DMS79 treated with DMSO at 0.1 percent for 48 hours (cell line): ENCODE results near the gene DNAL1.
"Not testable (repeated sequence)": the region's sequence is repeated elsewhere in the genome, so short reads cannot be mapped to it uniquely, and the experiment has no call there.

Experiments used
- DNase-seq: peaks from one replicate; lab custom pipeline; 2025; lab: John Stamatoyannopoulos, UW

The DNAL1 gene

GRCh38 chr14:73708076-73708475 is 63.3 kb downstream of the DNAL1 start:
- not testable (repeated sequence) for DNase-seq

GRCh38 chr14:73709904-73710469 is 65.2 kb downstream of the DNAL1 start:
- DNase-seq, result no peak

DNA sequence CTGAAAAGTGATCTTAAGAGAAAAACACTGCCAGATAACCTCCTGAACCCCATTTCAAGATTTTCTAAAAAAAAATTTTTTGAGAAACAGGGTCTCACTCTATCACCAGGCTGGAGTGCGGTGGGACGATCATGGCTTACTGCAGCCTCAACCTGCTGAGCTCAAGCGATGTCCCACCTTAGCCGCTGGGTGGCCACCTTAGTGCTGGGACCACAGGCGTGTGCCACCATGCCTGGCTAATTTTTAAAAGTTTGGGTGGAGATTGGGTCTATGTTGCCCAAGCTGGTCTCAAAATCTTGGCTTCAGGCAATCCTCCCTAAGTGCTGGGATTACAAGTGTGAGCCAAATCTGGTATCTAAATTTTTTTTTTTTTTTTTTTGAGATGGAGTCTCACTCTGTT is 66.0 kb downstream of the DNAL1 start:
- no peak for DNase-seq

- DNase-seq, result no peak
Observed at GRCh38 chr14:73712071-73712506, 67.3 kb downstream of the DNAL1 start.

GRCh38 chr14:73712540-73713180 is 67.9 kb downstream of the DNAL1 start:
- DNase-seq, result peak; percentile 93

GRCh38 chr14:73713206-73713802 is 68.5 kb downstream of the DNAL1 start:
- DNase-seq, result peak; percentile 87

- DNase-seq, result peak; percentile 94
Observed at GRCh38 chr14:73713803-73714655, 69.2 kb downstream of the DNAL1 start, which contains the start of gene PNMA1. Gene PNMA1, minus strand, starts transcription at chr14:73714384. Its CDS starts 745 bp downstream, at chr14:73713639.

DNA sequence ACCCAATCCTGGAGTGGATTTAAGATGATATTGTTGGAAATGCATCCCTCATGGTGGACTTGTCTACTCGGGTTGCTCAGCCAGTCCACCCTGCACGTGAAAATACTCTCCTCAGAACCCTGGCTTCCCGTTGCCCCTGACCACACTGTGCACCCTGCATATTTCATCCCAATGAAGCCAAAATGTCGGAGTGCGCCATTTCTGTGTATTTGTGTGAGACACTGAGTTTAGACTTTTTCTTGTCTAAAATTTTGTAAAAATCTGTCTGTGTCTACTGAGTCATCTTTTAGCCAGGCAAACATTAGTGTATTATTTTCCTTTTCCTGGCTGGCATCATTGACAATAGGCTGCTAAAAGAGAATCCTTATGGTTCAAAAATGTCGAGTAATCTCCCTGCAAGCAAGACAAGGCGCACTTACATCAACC is 69.9 kb downstream of the DNAL1 start:
- DNase-seq, result no peak

DNA sequence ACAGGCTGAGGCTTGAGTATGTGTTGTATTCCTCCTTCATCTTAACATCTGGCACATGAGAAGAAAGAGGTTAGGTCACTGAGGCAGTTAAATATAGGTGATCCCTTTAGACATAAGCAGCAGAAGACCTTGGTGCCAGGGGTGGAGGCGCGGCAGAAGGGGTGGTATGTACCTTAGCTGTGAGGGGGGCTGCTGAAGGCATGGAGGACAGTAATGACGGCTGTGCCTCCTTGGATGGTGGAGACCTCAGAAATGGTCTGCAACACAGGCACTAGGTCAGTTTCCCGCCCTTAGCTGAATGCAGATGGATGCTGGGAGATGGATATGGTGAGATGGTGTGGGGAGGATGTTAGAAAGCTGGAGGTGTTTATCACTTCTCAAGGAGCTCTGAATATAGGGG is 70.9 kb downstream of the DNAL1 start:
- DNase-seq, result no peak

DNA sequence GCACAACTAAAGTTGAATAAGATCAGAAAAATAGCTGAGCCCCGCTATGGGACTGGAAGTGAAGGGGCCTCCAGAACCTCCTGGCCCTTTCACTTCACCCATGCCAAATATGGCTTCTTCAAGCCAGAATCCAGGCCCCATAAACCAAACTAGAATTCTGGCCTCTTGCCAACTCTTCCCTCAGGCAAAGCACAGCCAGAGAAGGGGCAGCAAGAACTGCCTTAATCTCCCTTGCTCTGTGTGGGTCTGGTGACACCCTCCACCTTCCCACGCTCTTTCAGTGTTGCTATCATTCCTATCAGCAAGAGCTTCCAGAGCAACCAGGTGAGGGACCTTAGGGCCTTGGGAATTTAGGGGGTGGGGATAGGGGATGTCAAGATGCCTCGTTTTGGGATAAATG is 72.5 kb downstream of the DNAL1 start:
- peak; percentile 22 for DNase-seq

DNA sequence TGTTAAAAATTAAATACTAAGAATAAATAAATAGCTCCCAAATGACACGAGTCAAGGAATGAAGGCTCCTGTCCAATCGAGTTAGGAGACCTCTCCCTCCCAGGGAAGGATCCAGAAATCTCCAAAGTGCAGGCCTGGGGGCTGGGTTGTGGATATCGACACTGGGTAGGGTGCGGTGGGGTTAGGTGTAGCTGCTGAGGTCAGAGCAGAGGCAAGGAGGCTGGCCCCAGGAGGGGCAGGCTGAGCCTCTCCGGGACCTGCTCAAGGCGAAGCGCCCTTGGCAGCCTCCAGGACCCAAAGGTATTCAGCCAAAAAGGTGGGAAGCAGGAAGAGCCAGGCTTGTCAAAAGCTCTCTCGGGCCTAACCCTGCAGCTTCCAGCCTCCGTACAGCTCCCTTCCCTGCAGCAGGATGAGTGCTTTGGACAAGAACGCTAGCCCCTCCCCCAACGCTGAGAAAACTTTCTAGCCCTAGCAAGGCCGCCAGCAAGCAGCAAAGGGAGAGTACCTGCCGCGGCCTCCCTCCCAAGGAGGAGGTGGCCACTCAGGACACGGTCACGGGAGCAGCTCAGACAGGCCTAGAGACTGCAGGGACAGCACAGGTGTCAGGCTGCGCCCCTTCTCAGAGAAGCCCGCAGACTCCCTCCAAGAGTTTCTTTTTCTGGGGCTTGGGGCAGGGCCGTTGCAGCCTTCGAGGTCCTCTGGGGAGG is 73.1 kb downstream of the DNAL1 start:
- DNase-seq, result no peak

- no peak for DNase-seq
Observed at GRCh38 chr14:73718418-73719251, 73.8 kb downstream of the DNAL1 start.

- DNase-seq, result no peak
Observed at GRCh38 chr14:73719361-73719760, 74.6 kb downstream of the DNAL1 start.

DNA sequence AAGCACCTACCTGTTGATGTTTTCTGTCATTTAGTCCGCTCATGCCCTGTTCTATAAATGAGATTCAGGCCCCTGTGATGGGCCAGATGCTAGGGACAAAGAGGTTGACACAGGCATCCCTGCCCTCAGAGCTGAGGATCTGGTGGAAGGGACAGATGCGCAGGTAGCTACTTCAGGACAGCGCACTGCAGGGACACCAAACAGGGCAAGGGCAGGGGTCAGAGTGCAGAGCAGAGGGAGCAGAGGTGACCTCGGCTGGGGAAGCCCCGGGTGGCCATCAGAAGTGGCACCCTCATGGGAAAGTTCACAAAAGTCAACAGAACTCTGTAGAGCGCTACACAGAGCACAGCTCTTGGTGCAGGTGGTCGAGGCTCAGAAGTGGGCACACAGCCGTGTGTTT is 75.0 kb downstream of the DNAL1 start:
- no peak for DNase-seq

GRCh38 chr14:73720636-73721035 is 75.8 kb downstream of the DNAL1 start:
- DNase-seq, result no peak

GRCh38 chr14:73721101-73721821 is 76.5 kb downstream of the DNAL1 start:
- DNase-seq, result no peak

GRCh38 chr14:73722581-73722980 is 77.8 kb downstream of the DNAL1 start:
- DNase-seq, result no peak

GRCh38 chr14:73723406-73723796 is 78.6 kb downstream of the DNAL1 start:
- no peak for DNase-seq

DNA sequence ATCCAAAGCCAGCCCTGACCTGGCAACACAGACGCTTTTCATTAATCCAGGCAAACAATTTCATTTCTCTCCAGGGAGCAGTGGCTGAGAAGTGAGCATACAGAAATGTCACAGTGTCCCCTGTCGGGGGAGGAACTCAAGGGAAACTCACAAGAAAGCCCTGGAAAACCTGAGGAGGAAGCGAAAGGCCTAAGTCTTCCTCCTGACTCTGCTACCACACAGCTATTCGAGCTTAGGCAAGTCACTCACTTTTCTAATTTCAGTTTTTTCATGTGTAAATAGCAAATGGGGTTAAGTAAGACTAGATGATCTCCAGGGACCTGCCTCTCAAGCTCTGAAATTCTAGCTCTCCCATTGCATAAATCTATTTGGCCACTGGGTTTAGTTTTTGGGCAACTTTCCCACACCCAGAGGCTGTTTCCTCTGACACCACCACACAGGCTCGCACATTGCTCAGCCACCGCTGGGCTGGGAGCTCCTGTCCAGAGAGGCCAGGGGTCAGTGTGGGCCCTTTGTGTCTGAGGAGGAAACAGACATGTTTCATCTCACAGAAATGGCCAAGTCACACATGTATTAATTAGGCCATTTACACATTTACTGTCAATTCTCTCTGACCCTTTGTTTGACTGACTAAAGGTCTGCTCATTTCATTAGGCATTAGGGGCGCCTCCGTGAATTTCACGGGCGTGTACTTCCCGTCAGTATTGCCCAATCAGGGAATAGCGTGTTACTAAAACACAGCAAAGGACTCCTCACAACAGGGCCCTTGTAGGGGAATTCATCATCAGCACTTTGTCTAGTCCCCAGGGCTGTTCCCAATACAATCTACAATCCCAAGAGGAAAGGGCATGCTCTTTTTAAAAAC is 79.2 kb downstream of the DNAL1 start:
- DNase-seq, result no peak
